NCI-H2107 (cell line): ENCODE results near the gene PRAMEF15.
"Not testable (repeated sequence)": the region's sequence is repeated elsewhere in the genome, so short reads cannot be mapped to it uniquely, and the experiment has no call there.

Experiments
- DNase-seq: peaks from one replicate; lab custom pipeline; 2025; lab: John Stamatoyannopoulos, UW

The PRAMEF15 gene

DNA sequence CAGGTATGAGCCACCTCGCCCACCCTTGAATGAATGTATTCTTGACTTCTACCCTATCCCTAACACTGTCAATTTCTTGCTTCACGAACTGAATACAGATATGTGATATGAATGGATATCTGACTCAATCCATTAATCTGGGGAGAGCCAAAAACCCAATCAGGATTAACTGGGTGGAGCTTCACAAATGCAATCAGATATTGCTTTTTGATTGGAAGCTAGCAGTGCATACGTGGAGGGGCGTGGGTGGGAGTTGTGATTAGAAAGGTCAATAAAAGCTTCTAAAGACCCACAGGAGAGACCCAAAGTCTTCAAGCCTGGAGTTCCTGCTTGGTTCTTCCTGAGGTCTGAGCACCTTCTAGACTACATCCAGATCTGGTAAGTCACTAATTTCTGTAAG lies at the start of gene PRAMEF15:
PRAMEF15 (plus strand) TSS at position 301 of the 400 bp plus-strand sequence. CDS start 2,827 bp downstream, outside the sequence.
- not testable (repeated sequence) for DNase-seq

DNA sequence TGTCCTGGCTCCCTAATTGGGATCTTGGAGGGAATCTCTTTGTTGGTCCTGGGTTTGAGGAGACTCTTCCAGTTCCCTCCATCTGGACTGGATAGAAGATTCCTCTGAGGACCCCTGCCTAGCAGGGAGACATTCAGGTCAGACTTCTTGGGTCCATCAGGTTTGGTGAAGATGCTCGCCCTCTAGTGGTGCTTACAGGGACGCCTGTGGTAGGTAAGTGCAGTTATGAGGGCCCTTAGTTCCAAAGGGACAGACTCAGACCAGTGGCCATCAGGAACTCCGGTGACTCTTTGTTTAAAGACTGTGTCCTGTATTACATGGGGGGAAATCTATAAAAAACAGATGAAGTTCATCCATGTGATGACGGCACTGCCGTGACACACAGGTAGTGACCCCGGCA lies 38.4 kb upstream of the PRAMEF15 start:
- DNase-seq = not testable (repeated sequence)

DNA sequence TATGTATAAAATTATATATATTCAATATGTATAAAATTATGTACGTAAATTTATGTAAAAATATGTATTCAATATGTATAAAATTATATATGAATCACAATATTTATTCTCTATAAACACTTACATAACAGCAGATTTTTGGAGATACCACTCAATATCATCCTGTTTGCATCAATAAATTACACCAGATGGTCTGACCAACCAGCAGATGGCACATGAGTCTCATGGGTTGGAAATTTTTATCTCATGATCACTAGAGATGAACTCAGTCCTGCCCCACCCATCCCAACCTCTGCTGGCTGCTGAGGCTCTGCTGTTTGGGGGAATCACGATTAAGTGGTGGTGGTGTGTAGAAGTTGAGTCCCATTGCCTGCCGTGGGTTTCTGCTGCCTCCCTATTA lies 35.8 kb upstream of the PRAMEF15 start:
- DNase-seq = not testable (repeated sequence)

DNA sequence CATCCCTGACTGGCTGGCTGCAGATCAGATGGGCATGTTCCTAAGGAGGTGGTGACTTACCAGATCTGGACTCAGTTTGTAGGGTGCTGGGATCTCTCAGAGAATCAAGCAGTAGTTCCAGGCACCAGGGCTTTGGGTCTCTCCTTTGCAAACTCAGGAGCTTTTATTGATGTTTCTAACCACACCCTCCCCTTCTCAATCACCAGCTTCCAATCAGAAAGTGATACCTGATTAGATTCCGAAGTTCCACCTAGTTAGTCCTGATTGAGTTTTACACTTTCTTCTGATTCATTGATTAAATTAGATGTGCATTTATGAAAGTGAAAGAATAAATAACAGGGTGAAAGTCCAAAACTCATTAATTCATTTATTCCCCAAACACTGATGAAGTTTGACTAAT lies 30.3 kb upstream of the PRAMEF15 start, which contains the start of gene PRAMEF8:
PRAMEF8 (minus strand) TSS at position 101 of the 400 bp plus-strand sequence. CDS start 1,046 bp downstream, outside the sequence.
- DNase-seq = not testable (repeated sequence)

DNA sequence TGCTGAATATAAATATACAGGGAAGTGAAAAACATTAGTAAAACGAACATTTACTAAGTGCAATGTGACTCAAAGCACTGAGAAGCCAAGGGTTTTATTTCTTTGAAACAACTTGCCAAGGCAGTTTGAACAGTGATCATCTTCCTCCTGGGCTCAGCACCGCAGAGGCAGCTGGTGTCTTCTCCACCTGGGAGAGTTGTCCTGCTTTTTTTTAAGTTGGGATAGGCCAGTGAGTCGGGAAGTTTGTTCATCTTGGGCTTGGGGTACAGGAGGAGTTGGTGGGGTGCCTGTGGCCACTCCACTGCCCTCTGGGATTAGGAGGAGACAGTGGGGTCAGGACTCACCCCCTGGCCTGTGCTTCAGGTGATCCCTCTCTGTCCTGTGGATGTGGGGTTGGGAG lies 26.4 kb upstream of the PRAMEF15 start:
- not testable (repeated sequence) for DNase-seq

DNA sequence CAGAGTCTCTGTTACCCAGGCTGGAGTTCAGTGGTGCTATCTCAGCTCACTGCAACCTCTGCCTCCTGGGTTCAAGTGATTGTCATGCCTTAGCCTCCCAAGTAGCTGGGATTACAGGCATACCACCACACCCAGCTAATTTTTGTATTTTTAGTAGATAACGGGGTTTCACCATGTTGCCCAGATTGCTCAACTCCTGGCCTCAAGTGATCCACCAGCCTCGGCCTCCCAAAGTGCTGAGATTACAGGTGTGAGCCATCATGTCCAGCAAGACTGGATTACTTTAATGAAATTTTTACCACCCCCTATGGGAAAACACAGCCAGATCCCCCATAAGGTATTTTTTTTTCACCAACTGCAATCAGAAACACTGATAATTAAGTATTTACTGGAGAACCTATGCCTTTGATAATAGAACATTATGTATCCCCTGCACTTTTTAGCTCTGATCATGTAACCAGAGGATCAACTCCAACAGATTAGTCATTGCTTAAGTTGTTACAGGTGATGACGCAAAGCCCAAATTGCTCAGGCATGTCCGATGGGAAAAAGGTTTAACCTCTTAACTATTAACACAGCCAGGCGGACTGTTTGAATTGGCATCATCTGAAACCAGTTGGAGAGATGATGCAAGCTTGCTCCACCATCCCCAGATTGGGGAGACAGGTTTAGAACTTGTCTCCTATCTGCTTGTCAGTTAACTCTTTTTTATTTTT lies 18.0 kb upstream of the PRAMEF15 start:
- not testable (repeated sequence) for DNase-seq

DNA sequence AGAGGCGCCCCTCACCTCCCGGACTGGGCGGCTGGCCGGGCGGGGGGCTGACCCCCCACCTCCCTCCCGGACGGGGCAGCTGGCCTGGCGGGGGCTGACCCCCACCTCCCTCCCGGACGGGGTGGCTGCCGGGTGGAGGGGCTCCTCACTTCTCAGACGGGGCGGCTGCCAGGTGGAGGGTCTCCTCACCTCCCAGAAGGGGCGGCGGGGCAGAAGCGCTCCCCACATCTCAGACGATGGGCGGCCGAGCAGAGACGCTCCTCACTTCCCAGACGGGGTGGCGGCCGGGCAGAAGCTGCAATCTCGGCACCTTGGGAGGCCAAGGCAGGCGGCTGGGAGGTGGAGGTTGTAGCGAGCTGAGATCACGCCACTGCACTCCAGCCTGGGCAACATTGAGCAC lies 16.7 kb upstream of the PRAMEF15 start:
- DNase-seq = not testable (repeated sequence)

DNA sequence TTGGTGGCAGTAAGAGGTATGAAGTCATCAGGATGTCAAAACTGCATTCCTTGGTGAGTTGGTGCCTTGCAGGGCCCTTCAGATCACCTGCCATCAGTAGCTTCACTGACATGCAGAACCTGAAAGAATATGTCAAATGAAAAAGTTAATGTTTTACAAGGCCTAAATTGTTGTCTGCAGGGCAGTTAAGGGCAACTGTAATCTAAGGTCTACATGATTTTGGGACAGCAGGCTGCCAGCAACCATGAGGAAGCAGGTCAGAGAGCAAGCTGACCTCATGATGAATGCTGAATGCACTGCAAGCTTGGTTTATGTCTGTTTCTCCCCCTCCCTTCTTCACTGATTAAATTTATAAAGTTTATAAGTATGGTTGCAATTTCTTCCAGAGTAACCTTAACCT lies 13.2 kb upstream of the PRAMEF15 start:
- not testable (repeated sequence) for DNase-seq

DNA sequence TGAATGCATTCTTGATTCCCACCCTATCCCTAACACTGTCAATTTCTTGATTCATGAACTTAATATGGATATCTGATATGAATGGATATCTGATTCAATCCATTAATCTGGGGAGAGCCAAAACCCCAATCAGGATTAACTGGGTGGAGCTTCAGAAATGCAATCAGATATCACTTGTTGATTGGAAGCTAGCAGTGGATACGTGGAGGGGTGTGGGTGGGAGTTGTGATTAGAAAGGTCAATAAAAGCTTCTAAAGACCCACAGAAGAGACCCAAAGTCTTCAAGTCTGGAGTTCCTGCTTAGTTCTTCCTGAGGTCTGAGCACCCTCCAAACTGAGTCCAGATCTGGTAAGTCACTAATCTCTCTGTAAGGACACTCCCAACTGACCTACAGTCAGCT lies 12.1 kb upstream of the PRAMEF15 start, which contains the start of gene PRAMEF33:
PRAMEF33 (plus strand) TSS at position 301 of the 400 bp plus-strand sequence. CDS start 2,416 bp downstream, outside the sequence.
- DNase-seq = not testable (repeated sequence)

DNA sequence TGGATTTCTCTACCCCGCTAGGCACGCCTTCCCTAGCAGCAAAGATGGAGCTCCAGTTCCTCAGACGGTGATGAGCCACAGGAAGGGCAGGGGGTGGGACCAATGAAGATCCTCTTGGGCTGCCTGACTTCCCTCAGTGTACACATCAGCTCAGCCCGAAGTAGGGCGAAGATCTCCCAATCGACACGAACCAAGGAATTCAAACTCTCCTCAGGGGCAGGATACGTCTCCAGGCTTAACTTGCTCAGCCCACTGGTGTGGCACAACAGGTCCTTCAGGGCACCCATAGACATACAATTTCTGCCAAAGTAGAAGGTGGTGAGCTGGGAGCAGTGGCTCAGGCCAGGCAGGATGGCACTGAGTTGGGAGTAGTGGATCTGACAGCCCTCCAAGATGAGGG lies 27.1 kb downstream of the PRAMEF15 start:
- not testable (repeated sequence) for DNase-seq

DNA sequence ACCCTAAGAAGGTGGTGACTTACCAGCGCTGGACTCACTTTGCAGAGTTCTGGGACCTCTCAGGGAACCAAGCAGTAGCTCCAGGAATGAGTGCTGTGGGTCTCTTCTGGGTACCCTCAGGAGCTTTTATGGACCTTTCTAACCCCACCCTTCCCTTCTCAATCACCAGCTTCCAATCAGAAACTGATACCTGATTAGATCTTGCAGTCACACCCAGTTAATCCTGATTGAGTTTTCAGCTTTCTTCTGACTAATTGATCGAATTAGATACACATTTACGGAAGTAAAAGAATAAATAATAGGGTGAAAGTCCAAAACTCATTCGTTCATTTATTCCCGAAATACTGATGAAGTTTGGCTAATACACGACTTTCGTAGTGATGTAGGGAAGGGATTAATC lies 31.7 kb downstream of the PRAMEF15 start, which contains the start of gene PRAMEF14:
PRAMEF14 (minus strand) TSS at position 101 of the 400 bp plus-strand sequence. CDS start 1,820 bp downstream, outside the sequence.
- not testable (repeated sequence) for DNase-seq

DNA sequence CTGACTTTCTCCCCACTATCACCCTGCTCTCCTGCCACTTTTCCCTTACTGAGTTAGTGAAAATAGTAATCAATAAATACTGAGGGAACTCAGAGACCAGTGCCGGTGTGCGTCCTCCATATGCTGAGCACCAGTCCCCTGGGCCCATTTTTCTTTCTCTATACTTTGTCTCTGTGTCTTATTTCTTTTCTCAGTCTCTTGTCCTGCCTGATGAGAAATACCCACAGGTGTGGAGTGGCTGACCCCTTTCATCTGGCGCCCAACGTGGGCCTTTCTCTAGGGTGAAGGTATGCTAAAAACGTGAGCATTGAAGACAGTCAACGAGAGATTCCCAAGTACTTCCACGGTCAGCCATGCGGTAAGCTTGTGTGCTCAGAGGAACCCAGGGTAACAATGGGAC lies 38.1 kb downstream of the PRAMEF15 start:
- not testable (repeated sequence) for DNase-seq

DNA sequence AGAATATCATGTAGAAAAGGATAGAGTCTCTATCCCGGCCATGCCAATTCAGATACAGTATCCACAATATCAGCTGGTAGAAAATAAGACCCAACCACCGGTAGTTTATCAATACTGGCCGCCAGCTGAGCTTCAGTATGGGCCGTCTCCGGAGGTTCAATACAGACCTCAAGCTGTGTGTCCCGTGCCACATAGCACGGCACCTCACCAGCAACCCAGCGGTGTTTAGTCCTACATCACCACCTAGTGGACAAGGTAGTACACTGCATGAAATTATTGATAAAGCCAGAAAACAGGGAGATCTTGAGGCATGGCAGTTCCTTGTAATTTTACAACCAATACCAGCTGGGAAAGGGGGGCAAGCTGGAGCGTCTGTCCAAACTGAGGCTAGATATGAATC lies 39.1 kb downstream of the PRAMEF15 start:
- not testable (repeated sequence) for DNase-seq

DNA sequence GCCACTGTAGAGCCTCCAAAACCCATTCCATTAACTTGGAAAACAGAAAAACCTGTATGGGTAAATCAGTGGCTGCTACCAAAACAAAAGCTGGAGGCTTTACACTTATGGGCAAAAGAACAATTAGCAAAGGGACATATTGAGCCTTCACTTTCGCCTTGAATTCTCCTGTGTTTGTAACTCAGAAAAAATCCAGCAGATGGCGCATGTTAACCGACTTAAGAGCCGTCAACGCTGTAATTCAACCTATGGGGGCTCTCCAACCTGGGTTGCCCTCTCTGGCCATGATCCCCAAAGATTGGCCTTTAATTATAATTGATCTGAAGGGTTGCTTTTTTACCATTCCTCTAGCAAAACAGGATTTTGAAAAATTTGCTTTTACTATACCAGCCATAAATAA lies 41.4 kb downstream of the PRAMEF15 start:
- peak; percentile 14 for DNase-seq

DNA sequence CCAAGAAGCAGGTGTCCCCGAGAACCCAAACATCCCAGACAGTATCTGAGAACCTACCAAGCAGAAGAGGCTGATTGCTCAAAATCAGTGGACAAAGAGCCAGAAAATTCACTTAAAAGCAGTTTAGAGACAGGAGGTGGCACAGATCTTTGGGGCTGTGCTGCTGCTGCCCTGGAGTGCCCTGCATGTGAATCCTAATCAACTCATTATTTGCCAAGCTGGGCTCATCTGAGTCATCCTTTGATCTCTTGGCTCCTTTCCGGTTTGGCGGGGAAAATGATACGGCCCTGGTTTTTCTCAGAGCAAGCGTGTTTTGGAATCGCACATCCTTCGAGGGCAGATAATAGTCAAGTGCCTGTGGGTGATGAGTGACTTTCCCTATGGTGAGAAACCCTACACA lies 47.0 kb downstream of the PRAMEF15 start:
- not testable (repeated sequence) for DNase-seq

DNA sequence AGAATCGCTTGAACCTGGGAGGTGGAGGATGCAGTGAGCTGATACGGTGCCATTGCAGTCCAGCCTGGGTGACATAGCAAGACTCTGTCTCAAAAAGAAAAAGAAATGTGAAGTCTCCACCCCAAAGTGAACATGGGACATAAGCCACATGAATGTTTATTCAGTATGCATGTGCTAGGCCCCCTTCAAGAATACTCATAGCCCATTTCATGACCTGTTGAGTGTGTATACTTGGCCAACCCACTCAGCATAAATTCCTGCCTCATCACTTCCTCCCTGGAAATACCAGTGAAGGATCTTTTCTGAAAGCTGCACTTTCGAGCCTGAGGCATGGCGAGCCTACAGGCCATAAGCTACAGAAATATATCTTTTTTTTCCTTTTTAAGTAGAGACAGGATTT lies 49.5 kb downstream of the PRAMEF15 start:
- not testable (repeated sequence) for DNase-seq

DNA sequence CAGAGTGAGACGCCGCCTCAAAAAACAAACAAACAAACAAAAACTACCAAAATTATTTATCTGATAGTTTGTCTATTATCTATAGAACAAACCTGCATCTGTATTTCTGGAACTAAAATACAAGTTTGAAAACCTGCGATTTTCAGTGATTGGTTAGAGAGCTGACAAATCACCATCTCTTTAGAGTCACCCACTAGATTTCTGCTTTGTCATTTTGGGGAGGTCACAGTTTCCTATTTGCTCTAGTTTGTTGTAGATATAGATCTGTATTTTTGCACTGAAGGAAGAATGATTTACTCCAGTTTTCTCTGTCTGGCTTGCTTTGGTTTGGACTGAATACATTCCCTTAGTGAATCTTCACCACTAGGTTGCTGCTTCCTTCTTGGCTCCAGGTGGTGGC lies 51.2 kb downstream of the PRAMEF15 start:
- DNase-seq = not testable (repeated sequence)

DNA sequence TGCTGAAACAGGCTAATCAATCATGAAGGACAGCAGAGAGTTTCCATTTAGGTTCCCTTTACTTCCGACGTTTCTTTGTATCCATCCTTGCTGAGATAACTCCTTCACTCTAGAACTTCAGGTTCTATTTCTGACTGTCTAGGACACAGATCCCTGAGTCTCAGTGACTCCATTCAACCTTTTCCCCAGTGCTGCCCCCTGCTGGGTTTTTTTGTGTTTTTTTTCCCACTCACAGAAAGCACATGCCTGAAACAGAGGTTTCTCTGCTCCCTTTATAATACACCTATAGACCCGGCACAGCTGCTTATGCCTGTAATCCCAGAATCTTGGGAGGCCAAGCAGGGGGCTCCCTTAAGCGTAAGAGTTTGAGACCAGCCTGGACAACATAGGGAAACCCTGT lies 53.2 kb downstream of the PRAMEF15 start:
- DNase-seq = not testable (repeated sequence)
